ENCODE results near the gene FRMD7.

DNA sequence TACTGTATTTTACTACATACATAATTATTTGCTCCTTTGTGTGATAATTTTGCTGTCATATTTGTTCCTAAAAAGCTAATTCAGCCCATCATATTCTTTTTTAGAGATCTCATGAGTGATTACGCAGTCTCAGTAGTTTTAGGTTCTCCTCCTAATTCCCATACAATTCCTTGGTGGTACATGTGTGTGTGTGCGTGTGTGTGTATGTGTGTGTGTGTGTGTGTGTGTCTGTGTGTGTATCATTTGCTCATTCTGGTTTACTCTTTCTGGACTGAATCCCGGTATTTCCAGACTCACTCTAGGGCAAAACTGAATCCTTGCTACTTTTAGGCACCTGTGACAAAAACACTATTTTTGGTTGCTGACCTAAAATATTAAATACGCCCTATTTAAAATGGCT, 69.8 kb downstream of the FRMD7 start:
- TF ChIP-seq, protein P1, sequence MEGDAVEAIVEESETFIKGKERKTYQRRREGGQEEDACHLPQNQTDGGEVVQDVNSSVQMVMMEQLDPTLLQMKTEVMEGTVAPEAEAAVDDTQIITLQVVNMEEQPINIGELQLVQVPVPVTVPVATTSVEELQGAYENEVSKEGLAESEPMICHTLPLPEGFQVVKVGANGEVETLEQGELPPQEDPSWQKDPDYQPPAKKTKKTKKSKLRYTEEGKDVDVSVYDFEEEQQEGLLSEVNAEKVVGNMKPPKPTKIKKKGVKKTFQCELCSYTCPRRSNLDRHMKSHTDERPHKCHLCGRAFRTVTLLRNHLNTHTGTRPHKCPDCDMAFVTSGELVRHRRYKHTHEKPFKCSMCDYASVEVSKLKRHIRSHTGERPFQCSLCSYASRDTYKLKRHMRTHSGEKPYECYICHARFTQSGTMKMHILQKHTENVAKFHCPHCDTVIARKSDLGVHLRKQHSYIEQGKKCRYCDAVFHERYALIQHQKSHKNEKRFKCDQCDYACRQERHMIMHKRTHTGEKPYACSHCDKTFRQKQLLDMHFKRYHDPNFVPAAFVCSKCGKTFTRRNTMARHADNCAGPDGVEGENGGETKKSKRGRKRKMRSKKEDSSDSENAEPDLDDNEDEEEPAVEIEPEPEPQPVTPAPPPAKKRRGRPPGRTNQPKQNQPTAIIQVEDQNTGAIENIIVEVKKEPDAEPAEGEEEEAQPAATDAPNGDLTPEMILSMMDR (IDR thresholded peaks at IDR 0.05) = no peak
- TF ChIP-seq POLR2A (IDR thresholded peaks at IDR 0.05) = no peak

Data from right lobe of liver (tissue), 4 donors.